ENCODE measurements around the gene ORC6. TPM values are rescaled to one million over a fixed set of nuclear protein-coding genes. Genes with fewer than 3 reads are reported as not detected.

ORC6 gene
- total and polyA plus RNA-seq, 9 of the 15 experiments (the other 6 are each of a cell fraction or from before 2014, with no cell fraction given), result 18.7 to 71.4 (median 47.0) TPM

- TF ChIP-seq, protein P1, sequence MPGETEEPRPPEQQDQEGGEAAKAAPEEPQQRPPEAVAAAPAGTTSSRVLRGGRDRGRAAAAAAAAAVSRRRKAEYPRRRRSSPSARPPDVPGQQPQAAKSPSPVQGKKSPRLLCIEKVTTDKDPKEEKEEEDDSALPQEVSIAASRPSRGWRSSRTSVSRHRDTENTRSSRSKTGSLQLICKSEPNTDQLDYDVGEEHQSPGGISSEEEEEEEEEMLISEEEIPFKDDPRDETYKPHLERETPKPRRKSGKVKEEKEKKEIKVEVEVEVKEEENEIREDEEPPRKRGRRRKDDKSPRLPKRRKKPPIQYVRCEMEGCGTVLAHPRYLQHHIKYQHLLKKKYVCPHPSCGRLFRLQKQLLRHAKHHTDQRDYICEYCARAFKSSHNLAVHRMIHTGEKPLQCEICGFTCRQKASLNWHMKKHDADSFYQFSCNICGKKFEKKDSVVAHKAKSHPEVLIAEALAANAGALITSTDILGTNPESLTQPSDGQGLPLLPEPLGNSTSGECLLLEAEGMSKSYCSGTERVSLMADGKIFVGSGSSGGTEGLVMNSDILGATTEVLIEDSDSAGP (CRISPR knock-in tag; IDR thresholded peaks at IDR 0.05), result no peak
- no peak for TF ChIP-seq NCOA6 (IDR thresholded peaks at IDR 0.05)
- TF ChIP-seq HSF4 (CRISPR knock-in tag; IDR thresholded peaks at IDR 0.05; ENCODE audit: borderline replicate concordance), result no peak
- TF ChIP-seq, protein P2, sequence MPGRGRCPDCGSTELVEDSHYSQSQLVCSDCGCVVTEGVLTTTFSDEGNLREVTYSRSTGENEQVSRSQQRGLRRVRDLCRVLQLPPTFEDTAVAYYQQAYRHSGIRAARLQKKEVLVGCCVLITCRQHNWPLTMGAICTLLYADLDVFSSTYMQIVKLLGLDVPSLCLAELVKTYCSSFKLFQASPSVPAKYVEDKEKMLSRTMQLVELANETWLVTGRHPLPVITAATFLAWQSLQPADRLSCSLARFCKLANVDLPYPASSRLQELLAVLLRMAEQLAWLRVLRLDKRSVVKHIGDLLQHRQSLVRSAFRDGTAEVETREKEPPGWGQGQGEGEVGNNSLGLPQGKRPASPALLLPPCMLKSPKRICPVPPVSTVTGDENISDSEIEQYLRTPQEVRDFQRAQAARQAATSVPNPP (IDR thresholded peaks at IDR 0.05; ENCODE audit: borderline replicate concordance, insufficient read depth, insufficient read length), result no peak
- TF ChIP-seq E2F1 (CRISPR knock-in tag; IDR thresholded peaks at IDR 0.05), result no peak
- TF ChIP-seq CHCHD3 (CRISPR knock-in tag; IDR thresholded peaks at IDR 0.05), result no peak
- TF ChIP-seq ZNF780A (CRISPR knock-in tag; IDR thresholded peaks at IDR 0.05), result no peak
- TF ChIP-seq ZNF75A (CRISPR knock-in tag; IDR thresholded peaks at IDR 0.05), result no peak
- TF ChIP-seq KDM1A (IDR thresholded peaks at IDR 0.05), result no peak
- no peak for TF ChIP-seq CSDE1 (IDR thresholded peaks at IDR 0.05)
- TF ChIP-seq CBFA2T2 (conservative IDR thresholded peaks at IDR 0.05), result no peak
- TF ChIP-seq ZBTB1 (CRISPR knock-in tag; IDR thresholded peaks at IDR 0.05; ENCODE audit: borderline replicate concordance, low read depth), result no peak
- TF ChIP-seq NFATC3 (IDR thresholded peaks at IDR 0.05), result no peak
- TF ChIP-seq, protein P3, sequence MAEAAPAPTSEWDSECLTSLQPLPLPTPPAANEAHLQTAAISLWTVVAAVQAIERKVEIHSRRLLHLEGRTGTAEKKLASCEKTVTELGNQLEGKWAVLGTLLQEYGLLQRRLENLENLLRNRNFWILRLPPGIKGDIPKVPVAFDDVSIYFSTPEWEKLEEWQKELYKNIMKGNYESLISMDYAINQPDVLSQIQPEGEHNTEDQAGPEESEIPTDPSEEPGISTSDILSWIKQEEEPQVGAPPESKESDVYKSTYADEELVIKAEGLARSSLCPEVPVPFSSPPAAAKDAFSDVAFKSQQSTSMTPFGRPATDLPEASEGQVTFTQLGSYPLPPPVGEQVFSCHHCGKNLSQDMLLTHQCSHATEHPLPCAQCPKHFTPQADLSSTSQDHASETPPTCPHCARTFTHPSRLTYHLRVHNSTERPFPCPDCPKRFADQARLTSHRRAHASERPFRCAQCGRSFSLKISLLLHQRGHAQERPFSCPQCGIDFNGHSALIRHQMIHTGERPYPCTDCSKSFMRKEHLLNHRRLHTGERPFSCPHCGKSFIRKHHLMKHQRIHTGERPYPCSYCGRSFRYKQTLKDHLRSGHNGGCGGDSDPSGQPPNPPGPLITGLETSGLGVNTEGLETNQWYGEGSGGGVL (CRISPR knock-in tag; IDR thresholded peaks at IDR 0.05), result no peak
- TF ChIP-seq, protein P4, sequence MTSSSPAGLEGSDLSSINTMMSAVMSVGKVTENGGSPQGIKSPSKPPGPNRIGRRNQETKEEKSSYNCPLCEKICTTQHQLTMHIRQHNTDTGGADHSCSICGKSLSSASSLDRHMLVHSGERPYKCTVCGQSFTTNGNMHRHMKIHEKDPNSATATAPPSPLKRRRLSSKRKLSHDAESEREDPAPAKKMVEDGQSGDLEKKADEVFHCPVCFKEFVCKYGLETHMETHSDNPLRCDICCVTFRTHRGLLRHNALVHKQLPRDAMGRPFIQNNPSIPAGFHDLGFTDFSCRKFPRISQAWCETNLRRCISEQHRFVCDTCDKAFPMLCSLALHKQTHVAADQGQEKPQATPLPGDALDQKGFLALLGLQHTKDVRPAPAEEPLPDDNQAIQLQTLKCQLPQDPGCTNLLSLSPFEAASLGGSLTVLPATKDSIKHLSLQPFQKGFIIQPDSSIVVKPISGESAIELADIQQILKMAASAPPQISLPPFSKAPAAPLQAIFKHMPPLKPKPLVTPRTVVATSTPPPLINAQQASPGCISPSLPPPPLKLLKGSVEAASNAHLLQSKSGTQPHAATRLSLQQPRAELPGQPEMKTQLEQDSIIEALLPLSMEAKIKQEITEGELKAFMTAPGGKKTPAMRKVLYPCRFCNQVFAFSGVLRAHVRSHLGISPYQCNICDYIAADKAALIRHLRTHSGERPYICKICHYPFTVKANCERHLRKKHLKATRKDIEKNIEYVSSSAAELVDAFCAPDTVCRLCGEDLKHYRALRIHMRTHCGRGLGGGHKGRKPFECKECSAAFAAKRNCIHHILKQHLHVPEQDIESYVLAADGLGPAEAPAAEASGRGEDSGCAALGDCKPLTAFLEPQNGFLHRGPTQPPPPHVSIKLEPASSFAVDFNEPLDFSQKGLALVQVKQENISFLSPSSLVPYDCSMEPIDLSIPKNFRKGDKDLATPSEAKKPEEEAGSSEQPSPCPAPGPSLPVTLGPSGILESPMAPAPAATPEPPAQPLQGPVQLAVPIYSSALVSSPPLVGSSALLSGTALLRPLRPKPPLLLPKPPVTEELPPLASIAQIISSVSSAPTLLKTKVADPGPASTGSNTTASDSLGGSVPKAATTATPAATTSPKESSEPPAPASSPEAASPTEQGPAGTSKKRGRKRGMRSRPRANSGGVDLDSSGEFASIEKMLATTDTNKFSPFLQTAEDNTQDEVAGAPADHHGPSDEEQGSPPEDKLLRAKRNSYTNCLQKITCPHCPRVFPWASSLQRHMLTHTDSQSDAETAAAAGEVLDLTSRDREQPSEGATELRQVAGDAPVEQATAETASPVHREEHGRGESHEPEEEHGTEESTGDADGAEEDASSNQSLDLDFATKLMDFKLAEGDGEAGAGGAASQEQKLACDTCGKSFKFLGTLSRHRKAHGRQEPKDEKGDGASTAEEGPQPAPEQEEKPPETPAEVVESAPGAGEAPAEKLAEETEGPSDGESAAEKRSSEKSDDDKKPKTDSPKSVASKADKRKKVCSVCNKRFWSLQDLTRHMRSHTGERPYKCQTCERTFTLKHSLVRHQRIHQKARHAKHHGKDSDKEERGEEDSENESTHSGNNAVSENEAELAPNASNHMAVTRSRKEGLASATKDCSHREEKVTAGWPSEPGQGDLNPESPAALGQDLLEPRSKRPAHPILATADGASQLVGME (CRISPR knock-in tag; IDR thresholded peaks at IDR 0.05), result no peak
- TF ChIP-seq ZNF239 (CRISPR knock-in tag; IDR thresholded peaks at IDR 0.05), result no peak
- TF ChIP-seq TCF7L2 (IDR thresholded peaks at IDR 0.05; ENCODE audit: low read depth, low read length), result no peak
- no peak for TF ChIP-seq DNMT1 (IDR thresholded peaks at IDR 0.05)
Measured at GRCh38 chr16:46649588-46650253, 39.7 kb upstream of the ORC6 start (continued).
